DND-41 (cell line): ENCODE data around the gene WNT1.

Experiments used
- EZH2 ChIP-seq: IDR thresholded peaks from 3 replicates; pipeline ENCODE4 v1.6.1; 2012; ENCODE audit warnings: borderline replicate concordance, low read depth, mild to moderate bottlenecking, moderate library complexity, low read length, inconsistent platforms; ENCODE audit not compliant: severe bottlenecking
- TF ChIP-seq, protein P1 (sequence below): IDR thresholded peaks from 2 replicates; pipeline ENCODE4 v1.5.1; 2012; ENCODE audit warnings: borderline replicate concordance, low read length, moderate library complexity, mild to moderate bottlenecking; ENCODE audit not compliant: poor library complexity, severe bottlenecking; ENCODE audit errors: extremely low read depth

- TF ChIP-seq, protein P1, sequence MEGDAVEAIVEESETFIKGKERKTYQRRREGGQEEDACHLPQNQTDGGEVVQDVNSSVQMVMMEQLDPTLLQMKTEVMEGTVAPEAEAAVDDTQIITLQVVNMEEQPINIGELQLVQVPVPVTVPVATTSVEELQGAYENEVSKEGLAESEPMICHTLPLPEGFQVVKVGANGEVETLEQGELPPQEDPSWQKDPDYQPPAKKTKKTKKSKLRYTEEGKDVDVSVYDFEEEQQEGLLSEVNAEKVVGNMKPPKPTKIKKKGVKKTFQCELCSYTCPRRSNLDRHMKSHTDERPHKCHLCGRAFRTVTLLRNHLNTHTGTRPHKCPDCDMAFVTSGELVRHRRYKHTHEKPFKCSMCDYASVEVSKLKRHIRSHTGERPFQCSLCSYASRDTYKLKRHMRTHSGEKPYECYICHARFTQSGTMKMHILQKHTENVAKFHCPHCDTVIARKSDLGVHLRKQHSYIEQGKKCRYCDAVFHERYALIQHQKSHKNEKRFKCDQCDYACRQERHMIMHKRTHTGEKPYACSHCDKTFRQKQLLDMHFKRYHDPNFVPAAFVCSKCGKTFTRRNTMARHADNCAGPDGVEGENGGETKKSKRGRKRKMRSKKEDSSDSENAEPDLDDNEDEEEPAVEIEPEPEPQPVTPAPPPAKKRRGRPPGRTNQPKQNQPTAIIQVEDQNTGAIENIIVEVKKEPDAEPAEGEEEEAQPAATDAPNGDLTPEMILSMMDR, result no peak
- TF ChIP-seq EZH2, result no peak
Observed at GRCh38 chr12:48982397-48983080, 4.4 kb downstream of the WNT1 start.
